ENCODE measurements around the gene TMA16.
"Not testable (repeated sequence)": the region's sequence is repeated elsewhere in the genome, so short reads cannot be mapped to it uniquely, and the experiment has no call there.

- TF ChIP-seq ZNF24 (IDR thresholded peaks at IDR 0.05); SIN3A (IDR thresholded peaks at IDR 0.05; ENCODE audit: borderline replicate concordance, low read depth, low read length); ZNF17 (CRISPR knock-in tag; IDR thresholded peaks at IDR 0.05); ZNF124 (CRISPR knock-in tag; IDR thresholded peaks at IDR 0.05); JUN (CRISPR knock-in tag; IDR thresholded peaks at IDR 0.05); CTCF (CRISPR knock-in tag; IDR thresholded peaks at IDR 0.05): not testable (repeated sequence)
Measured at GRCh38 chr4:163447023-163447422, 47.5 kb upstream of the TMA16 start.

All from HepG2 (cell line).